ENCODE measurements around the gene TESK2.
"Not testable (repeated sequence)": the region's sequence is repeated elsewhere in the genome, so short reads cannot be mapped to it uniquely, and the experiment has no call there.

Gene TESK2

DNA sequence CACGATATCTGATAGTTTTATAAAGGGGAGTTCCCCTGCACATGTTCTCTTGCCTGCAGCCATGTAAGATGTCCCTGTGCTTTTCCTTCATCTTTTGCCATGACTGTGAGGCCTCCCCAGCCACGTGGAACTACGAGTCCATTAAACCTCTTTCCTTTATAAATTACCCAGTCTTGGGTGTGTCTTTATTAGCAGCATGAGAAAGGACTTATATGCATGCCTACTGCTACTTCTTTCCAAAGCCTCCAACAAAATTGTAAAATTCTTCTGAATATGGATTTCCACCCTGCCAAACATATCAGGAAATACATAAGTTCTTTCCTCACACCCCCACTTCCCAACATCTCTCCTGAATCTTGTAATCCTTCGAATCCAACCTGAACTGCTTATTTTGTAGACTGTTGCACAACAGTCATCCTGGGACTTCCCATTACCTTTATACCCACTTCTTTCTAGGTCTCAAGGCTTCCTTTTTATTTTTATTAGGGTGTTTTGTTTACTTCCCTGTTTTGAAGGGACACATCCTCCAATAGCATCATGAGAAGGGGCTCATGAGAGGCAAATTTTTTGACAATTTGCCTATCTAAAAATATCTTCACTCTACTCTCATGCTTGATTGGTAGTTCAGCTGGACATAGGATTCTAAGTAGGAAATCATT is 83.2 kb downstream of the TESK2 start:
- no peak for DNase-seq

DNA sequence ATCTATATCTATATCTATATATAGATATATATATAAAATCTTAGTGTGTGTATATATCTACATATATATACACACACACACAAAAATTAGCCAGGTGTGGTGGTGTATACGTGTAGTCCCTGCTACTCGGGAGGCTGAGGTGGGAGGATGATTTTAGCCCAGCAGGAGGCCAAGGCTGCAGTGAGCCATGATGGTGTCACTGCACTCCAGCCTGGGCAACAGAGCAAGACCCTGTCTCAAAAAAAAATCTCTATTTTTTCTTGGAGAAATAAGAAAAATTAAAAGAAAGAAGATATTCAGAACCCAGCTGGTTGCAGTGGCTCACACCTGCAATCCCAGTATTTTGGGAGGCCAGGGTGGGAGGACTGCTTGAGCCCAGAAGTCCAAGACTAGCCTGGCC is 85.3 kb downstream of the TESK2 start:
- no peak for DNase-seq

DNA sequence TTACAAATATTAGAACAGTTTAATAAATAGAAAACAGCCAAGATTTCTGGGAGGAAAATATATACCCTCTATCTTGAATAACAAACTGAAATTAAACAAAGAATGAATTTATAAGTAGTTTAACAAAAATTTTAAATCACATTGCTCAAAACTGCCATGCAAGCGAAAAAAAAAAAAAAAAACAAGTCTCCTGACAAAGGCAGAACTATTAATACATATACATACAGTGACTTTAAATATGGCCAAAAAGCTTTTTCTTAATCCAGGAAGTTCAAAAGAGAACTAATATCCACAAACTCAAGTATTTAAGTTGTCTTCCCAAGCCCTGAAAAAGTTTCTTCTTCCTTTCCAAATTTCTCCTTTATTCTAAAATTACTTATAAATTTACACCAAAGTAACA is 87.2 kb downstream of the TESK2 start:
- no peak for DNase-seq

DNA sequence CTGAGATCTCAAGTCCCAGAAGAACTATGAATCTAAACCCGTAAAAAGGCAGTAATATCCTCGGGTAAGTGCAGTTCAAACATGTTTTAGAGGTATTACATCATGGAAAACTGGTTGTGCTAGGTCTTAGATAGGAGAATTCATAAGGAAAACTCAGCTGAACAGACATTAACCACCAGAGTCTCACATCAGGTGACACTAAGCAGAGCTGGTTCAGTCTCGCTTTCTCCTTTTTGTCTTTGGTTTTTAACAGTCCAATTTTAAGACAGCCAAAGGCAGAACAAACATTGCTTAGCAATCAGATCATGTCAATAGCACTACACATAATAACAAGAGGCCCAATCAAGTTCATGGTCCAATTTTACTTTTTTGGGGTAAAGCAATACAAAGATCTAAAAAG is 87.7 kb downstream of the TESK2 start:
- no peak for DNase-seq

DNA sequence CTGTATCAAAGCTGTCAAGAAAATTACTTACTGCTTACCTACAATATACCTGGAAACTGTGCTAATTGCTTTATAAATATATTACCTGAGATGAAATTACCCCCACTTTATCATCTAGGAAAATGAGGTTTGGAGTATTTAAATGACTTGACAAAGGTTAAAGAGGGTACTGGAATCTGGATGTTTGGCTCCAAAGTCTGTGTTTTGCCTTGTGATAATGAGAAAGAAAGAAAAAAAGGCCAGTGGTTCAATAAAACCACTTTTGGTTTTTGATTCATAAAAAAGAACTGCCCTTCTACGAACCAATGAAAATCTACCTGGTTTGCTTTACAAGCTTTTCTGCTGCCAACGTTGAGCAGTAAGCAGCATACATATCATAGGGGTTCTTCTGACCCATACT is 89.4 kb downstream of the TESK2 start:
- DNase-seq = no peak

DNA sequence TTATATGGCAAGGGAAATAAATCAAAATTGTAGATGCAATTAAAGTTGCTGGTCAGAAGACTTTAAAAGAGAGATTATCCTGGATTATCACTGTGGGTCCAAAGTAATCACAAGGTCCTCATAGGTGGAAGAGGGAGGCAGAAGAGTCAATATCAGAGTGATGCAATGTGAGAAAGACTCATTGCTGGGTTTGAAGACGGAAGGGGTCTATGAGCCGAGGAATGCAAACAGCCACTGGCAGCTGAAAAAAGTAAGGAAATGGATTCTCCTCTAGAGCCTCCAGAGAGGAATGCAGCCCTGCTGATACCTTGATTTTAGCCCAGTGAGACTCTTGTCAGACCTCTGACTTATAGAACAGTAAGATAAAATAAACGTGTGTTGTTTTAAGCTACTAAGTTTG is 90.9 kb downstream of the TESK2 start:
- no peak for DNase-seq

- no peak for DNase-seq
These were observed 93.7 kb downstream of the TESK2 start for GRCh38 chr1:45397285-45397684.

- DNase-seq = no peak
These were observed 95.4 kb downstream of the TESK2 start for GRCh38 chr1:45395582-45395981.

DNA sequence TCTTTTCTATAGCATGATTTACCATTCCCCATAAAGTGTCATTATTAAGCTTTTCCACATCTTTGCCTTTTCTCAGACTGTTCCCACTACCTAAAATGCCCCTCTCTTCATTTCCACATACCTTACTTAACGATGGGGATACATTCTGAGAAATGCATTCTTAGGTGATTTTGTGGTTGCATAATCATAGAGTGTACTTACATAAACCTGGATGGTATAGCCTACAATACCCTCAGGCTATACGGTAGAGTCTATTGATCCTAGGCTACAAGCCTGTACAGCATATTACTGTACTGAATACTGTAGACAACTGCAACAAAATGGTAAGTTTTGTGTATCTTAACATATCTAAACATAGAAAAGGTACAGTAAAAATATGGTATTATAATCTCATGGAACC is 95.9 kb downstream of the TESK2 start:
- no peak for DNase-seq

- no peak for DNase-seq
These were observed 96.6 kb downstream of the TESK2 start for GRCh38 chr1:45394342-45394741.

DNA sequence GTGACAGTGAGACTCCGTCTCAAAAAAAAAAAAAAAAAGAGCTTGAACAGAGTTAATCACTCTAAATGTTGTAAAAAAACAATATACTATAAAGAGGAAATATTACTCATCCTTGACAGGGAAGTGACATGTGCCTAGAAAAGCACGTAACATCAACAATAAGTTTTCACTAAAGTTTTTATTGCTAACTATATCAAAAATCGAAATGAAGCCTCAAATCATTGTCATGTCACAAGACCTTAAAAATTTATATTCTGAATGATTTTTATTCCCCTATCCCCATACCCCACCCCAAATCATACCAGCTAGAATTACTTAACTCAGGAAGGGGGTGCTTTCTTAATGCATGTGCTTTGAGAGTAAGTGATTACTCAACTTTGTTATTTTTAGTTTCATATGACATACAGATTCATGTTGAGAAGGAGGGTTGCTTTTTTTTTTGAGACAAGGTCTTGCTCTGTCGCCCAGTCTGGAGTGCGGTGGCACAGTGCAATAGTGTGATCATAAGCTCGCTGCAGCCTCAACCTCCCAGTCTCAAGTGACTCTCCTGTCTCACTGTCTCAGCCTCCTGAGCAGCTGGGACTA is 97.2 kb downstream of the TESK2 start:
- DNase-seq = no peak

DNA sequence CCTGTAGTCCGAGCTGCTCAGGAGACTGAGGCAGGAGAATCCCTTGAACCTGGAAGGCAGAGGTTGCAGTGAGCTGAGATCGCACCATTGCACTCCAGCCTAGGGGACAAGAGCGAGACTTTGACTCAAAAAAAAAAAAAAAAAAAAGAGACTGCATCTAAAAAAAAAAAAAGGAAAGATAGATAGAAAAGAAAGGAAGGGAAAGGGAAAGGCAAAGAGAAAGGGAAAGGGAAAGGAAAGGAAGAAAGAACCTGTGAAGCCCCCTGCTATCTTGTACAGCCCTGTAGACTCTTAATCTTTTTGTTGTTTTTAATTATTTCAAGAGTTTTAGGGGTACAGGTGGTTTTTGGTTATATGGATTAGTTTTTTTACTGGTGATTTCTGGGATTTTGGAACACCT is 104.7 kb downstream of the TESK2 start:
- no peak for DNase-seq

DNA sequence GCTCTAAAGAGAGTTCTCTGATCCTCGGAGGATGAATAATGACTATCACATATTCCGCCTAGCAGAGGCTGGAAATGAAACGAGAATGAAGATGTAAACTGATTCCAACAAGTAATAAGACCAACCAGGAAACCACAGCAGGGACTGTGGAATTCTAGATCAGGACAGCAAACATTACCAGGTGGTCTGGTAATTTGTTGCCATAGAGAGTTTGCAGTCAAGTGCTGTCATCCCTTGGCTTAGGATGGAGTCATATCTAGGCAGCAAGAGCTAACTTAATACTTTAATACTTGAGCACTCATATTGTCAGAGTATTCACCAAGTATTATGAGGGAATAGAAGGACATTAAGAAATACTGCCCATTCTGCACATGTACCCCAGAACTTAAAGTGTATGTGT is 105.7 kb downstream of the TESK2 start:
- no peak for DNase-seq

GRCh38 chr1:45384213-45384612 is 106.8 kb downstream of the TESK2 start:
- DNase-seq = not testable (repeated sequence)

GRCh38 chr1:45383191-45383590 is 107.8 kb downstream of the TESK2 start:
- DNase-seq = no peak

DNA sequence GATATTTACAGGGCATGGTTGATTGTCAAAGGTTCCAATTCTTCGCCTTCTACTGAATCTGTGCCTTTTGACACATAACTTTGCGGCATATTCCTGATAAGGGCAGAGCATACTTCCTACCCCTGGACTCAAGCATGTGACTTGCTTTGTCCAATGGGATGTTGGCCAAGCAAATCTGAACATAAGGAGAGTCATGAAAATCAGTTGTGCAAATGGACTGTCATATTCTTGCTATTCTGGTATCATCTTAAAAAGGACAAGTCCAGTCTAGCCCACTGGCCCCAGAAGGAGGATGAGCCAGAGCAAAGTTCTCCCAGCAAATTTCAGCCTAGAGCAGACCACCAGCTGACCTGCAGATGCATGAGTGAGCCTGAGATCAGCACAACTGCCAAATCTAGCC is 109.7 kb downstream of the TESK2 start:
- DNase-seq = no peak

DNA sequence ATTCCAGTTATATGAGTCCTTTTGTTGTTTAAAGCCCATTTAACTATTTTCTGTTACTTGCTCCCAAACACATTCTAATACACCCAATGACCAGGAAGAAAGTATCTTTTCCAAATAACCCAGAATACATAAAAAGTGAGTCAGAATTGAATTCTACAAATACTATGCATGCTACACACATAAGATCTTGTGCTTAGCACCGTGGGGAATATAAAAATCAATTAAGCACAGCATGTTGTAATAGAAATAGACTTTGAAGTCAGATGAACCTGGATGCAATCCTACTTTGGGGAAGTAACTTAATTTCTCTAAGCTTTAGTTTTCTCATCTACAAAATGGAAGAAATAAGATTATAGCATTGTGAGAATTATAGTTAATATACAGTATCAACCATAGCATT is 110.2 kb downstream of the TESK2 start:
- DNase-seq = no peak

DNA sequence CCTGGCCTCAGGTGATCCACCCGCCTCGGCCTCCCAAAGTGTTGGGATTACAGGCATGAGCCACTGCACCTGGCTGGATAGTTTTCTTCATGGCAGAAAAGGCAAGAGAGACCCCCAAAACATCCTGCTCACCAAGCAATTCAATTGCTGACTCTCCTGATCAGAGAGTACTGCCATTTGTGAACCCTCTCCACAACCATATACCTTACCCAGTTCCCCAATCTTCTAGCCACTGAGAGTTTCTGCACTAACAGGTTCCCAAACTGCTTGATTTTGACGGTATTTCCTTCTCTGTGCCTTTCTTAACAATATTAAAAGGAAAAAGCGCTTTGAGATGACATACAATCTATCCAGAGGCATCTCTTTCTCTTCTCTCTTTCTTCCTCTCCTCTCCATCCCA is 110.8 kb downstream of the TESK2 start:
- no peak for DNase-seq

GRCh38 chr1:45379524-45379923 is 111.4 kb downstream of the TESK2 start:
- no peak for DNase-seq

- DNase-seq = no peak
These were observed 112.8 kb downstream of the TESK2 start for GRCh38 chr1:45378184-45378583.

GRCh38 chr1:45375104-45376090 is 115.6 kb downstream of the TESK2 start:
- no peak for DNase-seq

DNA sequence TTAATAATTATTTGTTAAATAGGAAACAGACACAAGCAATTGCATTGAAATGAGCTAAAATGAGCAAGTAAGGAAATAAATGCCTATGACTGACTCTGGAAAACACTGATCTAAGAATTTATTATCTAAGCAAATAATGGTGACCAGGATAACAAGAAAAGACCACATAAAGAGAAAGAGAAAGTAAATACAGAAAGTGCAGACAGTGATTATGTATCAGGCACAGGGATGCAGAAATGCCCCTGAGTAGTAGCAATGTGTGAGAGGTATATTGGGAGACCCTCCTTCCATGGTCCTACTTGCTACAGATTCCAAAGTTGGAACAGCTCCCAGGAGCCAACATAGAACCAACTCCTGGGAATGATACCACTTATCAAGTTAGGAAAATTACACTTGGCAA is 117.4 kb downstream of the TESK2 start:
- DNase-seq = no peak

DNA sequence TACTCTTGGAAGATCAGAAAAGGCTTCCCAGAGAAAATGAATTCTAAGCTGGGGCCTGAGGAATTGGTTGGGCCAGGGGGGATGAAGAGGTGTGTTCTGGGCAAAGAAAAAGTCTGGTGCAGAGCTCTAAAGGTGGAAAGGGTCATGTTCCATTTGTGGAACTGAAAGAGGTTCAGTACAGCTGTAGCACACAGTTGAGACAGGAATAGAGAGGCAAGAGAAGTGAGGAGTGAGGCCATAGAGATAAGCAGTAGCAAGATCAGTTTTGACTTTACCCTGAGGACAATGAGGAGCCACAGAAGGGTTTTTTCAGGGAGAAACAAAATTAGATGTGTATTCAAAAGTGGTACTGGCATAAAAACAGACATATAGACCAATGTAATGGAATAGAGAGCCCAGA is 120.4 kb downstream of the TESK2 start:
- DNase-seq = no peak

- DNase-seq = no peak
These were observed 125.9 kb downstream of the TESK2 start for GRCh38 chr1:45365051-45365450.
